K562 (cell line): ENCODE results near the gene ATP9B.

ENCODE experiments used
- ARID2 ChIP-seq: fragments of 450-650 bp; IDR thresholded peaks from 2 replicates; pipeline ENCODE4 v1.6.1; 2017; ENCODE audit warnings: antibody characterized with exemption, mild to moderate bottlenecking
- CBX2 ChIP-seq: fragments of 200-600 bp; sonication (generic); IDR thresholded peaks from one replicate; pipeline ENCODE4 v1.6.1; 2012; ENCODE audit warnings: mild to moderate bottlenecking, low read length, inconsistent platforms; ENCODE audit not compliant: insufficient read depth, poor library complexity, severe bottlenecking
- EGR1 ChIP-seq: fragments of 450-650 bp; conservative IDR thresholded peaks from 2 replicates; pipeline ENCODE4 v1.6.1; 2017; ENCODE audit warnings: mild to moderate bottlenecking
- POLR2AphosphoS5 ChIP-seq: IDR thresholded peaks from 2 replicates; pipeline ENCODE4 v1.6.1; 2011; ENCODE audit warnings: mild to moderate bottlenecking, low read depth, low read length, moderate library complexity; ENCODE audit not compliant: control insufficient read depth, insufficient read depth
- SP1 ChIP-seq: sonication (generic); formaldehyde crosslinking; IDR thresholded peaks from 2 replicates; pipeline ENCODE4 v1.8.1; 2022; ENCODE audit warnings: mild to moderate bottlenecking, missing genetic modification reagents
- STAG1 ChIP-seq: sonication (generic); formaldehyde crosslinking; IDR thresholded peaks from 2 replicates; pipeline ENCODE4 v1.5.0; 2020; ENCODE audit warnings: missing genetic modification reagents, borderline replicate concordance
- ZBTB17 ChIP-seq: fragments of 450-650 bp; formaldehyde crosslinking; IDR thresholded peaks from 2 replicates; pipeline ENCODE4 v1.4.0; 2020; ENCODE audit warnings: mild to moderate bottlenecking
- ZBTB49 ChIP-seq: sonication (generic); formaldehyde crosslinking; IDR thresholded peaks from 2 replicates; pipeline ENCODE4 v1.8.0; 2022; ENCODE audit warnings: missing genetic modification reagents, mild to moderate bottlenecking, borderline replicate concordance
- ZNF277 ChIP-seq: fragments of 250-450 bp; sonication (Bioruptor Pico); IDR thresholded peaks from 2 replicates; pipeline ENCODE4 v1.8.0; 2022; ENCODE audit warnings: inconsistent platforms, mild to moderate bottlenecking, moderate library complexity, borderline replicate concordance
- TF ChIP-seq, protein P1 (sequence below), 3 experiments: IDR thresholded peaks in 2 of 3; conservative IDR thresholded peaks in 1 of 3; 2 replicates each; pipeline ENCODE4 v1.5.1; 2011 to 2012; ENCODE audit warnings: low read length in 3 of 3, mild to moderate bottlenecking in 3 of 3, control low read depth in 2 of 3, improper control_type of control experiment in 1 of 3, inconsistent platforms in 1 of 3, low read depth in 1 of 3, mixed read lengths in 1 of 3, moderate library complexity in 1 of 3; ENCODE audit not compliant: insufficient read depth in 2 of 3
- TF ChIP-seq, protein P2 (sequence below): fragments of 200-400 bp; formaldehyde crosslinking; IDR thresholded peaks from 2 replicates; pipeline ENCODE4 v1.6.1; 2017; ENCODE audit warnings: mild to moderate bottlenecking, low read depth, low read length, moderate library complexity
- TF ChIP-seq, protein P3 (sequence below), 2 experiments: fragments of 450-650 bp; IDR thresholded peaks; 2 replicates each; pipeline ENCODE4 v1.6.1; 2016; ENCODE audit warnings: mild to moderate bottlenecking in 2 of 2, borderline replicate concordance in 1 of 2, low read depth in 1 of 2, moderate library complexity in 1 of 2

DNA sequence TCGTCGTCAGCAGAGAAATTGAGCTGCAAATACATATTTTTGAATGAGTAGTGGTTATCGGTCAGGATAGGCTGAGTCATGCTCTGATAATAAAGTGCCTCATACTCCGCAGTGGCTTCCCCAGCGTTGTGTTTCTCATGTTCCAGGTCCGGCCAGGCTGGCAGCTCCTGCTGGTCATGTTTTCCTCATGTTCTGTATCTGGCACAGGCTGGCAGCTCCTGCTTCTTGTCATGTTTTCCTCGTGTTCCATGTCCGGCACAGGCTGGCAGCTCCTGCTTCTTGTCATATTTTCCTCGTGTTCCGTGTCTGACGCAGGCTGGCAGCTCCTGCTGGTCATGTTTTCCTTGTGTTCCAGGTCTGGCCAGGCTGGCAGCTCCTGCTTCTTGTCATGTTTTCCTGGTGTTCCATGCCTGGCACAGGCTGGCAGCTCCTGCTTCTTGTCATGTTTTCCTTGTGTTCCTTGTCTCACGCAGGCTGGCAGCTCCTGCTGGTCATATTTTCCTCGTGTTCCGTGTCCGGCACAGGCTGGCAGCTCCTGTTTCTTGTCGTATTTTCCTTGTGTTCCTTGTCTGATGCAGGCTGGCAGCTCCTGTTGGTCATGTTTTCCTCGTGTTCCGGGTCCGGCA, 148.9 kb downstream of the ATP9B start:
- TF ChIP-seq CBX2 = no peak
- no peak for TF ChIP-seq ZBTB49
- TF ChIP-seq POLR2AphosphoS5 = no peak
- TF ChIP-seq SP1 (CRISPR knock-in tag) = no peak
- TF ChIP-seq, protein P1, sequence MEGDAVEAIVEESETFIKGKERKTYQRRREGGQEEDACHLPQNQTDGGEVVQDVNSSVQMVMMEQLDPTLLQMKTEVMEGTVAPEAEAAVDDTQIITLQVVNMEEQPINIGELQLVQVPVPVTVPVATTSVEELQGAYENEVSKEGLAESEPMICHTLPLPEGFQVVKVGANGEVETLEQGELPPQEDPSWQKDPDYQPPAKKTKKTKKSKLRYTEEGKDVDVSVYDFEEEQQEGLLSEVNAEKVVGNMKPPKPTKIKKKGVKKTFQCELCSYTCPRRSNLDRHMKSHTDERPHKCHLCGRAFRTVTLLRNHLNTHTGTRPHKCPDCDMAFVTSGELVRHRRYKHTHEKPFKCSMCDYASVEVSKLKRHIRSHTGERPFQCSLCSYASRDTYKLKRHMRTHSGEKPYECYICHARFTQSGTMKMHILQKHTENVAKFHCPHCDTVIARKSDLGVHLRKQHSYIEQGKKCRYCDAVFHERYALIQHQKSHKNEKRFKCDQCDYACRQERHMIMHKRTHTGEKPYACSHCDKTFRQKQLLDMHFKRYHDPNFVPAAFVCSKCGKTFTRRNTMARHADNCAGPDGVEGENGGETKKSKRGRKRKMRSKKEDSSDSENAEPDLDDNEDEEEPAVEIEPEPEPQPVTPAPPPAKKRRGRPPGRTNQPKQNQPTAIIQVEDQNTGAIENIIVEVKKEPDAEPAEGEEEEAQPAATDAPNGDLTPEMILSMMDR (IDR thresholded peaks at IDR 0.05 in 2 of 3, conservative IDR thresholded peaks at IDR 0.05 in 1 of 3; ENCODE audit: insufficient read depth in 2 of 3, low read depth in 1 of 3, low read length in 3 of 3) = no peak
- TF ChIP-seq ZBTB17 (CRISPR knock-in tag) = no peak
- TF ChIP-seq, protein P2, sequence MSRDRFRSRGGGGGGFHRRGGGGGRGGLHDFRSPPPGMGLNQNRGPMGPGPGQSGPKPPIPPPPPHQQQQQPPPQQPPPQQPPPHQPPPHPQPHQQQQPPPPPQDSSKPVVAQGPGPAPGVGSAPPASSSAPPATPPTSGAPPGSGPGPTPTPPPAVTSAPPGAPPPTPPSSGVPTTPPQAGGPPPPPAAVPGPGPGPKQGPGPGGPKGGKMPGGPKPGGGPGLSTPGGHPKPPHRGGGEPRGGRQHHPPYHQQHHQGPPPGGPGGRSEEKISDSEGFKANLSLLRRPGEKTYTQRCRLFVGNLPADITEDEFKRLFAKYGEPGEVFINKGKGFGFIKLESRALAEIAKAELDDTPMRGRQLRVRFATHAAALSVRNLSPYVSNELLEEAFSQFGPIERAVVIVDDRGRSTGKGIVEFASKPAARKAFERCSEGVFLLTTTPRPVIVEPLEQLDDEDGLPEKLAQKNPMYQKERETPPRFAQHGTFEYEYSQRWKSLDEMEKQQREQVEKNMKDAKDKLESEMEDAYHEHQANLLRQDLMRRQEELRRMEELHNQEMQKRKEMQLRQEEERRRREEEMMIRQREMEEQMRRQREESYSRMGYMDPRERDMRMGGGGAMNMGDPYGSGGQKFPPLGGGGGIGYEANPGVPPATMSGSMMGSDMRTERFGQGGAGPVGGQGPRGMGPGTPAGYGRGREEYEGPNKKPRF = no peak
- TF ChIP-seq ZNF277 (CRISPR knock-in tag) = no peak
- no peak for TF ChIP-seq EGR1
- no peak for TF ChIP-seq STAG1 (CRISPR knock-in tag)
- no peak for TF ChIP-seq ARID2
- TF ChIP-seq, protein P3, sequence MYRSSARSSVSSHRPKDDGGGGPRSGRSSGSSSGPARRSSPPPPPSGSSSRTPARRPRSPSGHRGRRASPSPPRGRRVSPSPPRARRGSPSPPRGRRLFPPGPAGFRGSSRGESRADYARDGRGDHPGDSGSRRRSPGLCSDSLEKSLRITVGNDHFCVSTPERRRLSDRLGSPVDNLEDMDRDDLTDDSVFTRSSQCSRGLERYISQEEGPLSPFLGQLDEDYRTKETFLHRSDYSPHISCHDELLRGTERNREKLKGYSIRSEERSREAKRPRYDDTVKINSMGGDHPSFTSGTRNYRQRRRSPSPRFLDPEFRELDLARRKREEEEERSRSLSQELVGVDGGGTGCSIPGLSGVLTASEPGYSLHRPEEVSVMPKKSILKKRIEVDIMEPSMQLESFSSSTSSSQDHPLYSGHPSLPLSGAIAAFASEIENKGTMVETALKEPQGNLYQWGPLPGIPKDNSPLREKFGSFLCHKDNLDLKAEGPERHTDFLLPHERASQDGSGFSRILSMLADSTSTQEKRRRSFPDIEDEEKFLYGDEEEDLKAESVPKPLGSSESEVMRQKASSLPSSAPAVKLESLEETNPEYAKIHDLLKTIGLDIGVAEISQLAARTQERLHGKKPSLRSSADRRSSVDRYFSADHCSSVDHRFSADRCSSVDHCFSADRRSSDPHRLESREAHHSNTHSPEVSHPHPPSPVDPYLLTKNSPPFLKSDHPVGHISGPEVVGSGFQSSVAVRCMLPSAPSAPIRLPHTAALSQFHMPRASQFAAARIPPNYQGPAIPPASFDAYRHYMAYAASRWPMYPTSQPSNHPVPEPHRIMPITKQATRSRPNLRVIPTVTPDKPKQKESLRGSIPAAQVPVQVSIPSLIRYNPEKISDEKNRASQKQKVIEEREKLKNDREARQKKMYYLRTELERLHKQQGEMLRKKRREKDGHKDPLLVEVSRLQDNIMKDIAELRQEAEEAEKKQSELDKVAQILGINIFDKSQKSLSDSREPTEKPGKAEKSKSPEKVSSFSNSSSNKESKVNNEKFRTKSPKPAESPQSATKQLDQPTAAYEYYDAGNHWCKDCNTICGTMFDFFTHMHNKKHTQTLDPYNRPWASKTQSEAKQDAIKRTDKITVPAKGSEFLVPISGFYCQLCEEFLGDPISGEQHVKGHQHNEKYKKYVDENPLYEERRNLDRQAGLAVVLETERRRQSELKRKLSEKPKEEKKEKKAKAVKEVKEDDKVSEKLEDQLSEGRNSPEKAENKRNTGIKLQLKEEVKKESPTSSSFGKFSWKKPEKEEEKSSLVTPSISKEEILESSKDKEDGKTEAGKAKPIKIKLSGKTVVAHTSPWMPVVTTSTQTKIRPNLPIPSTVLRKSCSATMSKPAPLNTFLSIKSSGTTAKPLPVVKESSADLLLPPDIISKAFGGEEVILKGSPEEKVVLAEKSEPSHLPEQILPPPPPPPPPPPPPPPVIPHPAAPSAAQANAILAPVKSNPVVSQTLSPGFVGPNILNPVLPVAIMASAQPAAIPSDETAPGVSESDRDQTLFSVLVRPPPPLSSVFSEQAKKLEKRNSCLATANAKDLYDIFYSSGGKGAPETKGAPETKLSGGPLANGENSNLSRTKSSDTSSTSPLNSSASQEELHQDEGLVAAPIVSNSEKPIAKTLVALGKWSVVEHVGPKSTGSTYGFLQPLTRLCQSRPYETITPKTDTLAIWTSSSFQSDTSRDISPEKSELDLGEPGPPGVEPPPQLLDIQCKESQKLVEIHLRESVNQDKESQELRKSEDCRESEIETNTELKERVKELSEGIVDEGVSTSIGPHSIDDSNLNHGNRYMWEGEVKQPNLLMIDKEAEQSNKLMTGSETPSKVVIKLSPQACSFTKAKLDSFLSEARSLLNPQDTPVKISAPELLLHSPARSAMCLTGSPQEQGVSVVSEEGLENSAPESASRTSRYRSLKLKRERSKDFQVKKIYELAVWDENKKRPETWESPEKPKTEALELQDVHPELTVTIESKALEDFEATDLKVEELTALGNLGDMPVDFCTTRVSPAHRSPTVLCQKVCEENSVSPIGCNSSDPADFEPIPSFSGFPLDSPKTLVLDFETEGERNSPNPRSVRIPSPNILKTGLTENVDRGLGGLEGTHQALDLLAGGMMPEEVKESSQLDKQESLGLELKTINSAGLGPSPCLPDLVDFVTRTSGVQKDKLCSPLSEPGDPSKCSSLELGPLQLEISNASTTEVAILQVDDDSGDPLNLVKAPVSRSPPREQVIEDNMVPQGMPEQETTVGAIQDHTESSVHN (IDR thresholded peaks at IDR 0.05; ENCODE audit: borderline replicate concordance in 1 of 2, low read depth in 1 of 2) = no peak
